A549 treated with CpdA at 1 μM for 4 hours (cell line): ENCODE measurements around the gene SMPD2. TPM values are rescaled to one million over a fixed set of nuclear protein-coding genes. Genes with fewer than 3 reads are reported as not detected.

Experiments
- total RNA-seq: library from RNA; stranded (reverse); fragments of 200-300 nt; extraction: Qiagen RNA extraction; gene quantifications from 5 replicates; pipeline ENCODE4 v1.2.3, GENCODE V29; 2022; ENCODE audit warnings: low read depth

Gene SMPD2
- 10.5 to 16.0 TPM (median 15.1 TPM) in 5 replicates for total RNA-seq

GRCh38 chr6:109440331-109441068 lies at the start of gene SMPD2, which contains the start of gene PPIL6:
Gene SMPD2, plus strand, starts transcription at chr6:109440724. Its CDS starts 398 bp downstream, at chr6:109441122.
Gene PPIL6, minus strand, starts transcription at chr6:109440628. Its CDS starts 38 bp downstream, at chr6:109440590.

GRCh38 chr6:109455437-109456110 lies 15.1 kb downstream of the SMPD2 start, which contains the start of gene MICAL1:
Gene MICAL1, minus strand, starts transcription at chr6:109455772. Its CDS starts 1,576 bp downstream, at chr6:109454196.

GRCh38 chr6:109482905-109483734 lies 42.6 kb downstream of the SMPD2 start, which contains the start of gene ZBTB24:
Gene ZBTB24, minus strand, starts transcription at chr6:109483219. Its CDS starts 1,193 bp downstream, at chr6:109482026.

Other genes starting within 250 kb of the SMPD2 start
- gene CD164, start 58.3 kb upstream of the SMPD2 start, total RNA-seq: 97.2 to 111 TPM (median 109 TPM) in 5 replicates
- 1.8 to 2.7 TPM (median 2.3 TPM) in 5 replicates for gene PPIL6, start 96 bp upstream of the SMPD2 start, total RNA-seq
- 9.9 to 15.6 TPM (median 11.4 TPM) in 5 replicates for gene MICAL1, start 15.0 kb downstream of the SMPD2 start, total RNA-seq
- gene ZBTB24, start 42.5 kb downstream of the SMPD2 start, total RNA-seq: 3.8 to 4.6 TPM (median 4.2 TPM) in 5 replicates